Measurements from ENCODE around the gene OR2A1.
"Not testable (repeated sequence)": the region's sequence is repeated elsewhere in the genome, so short reads cannot be mapped to it uniquely, and the experiment has no call there.

GRCh38 chr7:144355176-144355822 is 43.1 kb downstream of the OR2A1 start, which contains the start of gene ARHGEF5:
- TF ChIP-seq, protein P1, sequence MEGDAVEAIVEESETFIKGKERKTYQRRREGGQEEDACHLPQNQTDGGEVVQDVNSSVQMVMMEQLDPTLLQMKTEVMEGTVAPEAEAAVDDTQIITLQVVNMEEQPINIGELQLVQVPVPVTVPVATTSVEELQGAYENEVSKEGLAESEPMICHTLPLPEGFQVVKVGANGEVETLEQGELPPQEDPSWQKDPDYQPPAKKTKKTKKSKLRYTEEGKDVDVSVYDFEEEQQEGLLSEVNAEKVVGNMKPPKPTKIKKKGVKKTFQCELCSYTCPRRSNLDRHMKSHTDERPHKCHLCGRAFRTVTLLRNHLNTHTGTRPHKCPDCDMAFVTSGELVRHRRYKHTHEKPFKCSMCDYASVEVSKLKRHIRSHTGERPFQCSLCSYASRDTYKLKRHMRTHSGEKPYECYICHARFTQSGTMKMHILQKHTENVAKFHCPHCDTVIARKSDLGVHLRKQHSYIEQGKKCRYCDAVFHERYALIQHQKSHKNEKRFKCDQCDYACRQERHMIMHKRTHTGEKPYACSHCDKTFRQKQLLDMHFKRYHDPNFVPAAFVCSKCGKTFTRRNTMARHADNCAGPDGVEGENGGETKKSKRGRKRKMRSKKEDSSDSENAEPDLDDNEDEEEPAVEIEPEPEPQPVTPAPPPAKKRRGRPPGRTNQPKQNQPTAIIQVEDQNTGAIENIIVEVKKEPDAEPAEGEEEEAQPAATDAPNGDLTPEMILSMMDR (IDR thresholded peaks at IDR 0.05), result not testable (repeated sequence)
- not testable (repeated sequence) for TF ChIP-seq ZFX (IDR thresholded peaks at IDR 0.05; ENCODE audit: borderline replicate concordance)
